Measurements from ENCODE around the gene ZIC5. TPM values are rescaled to one million over a fixed set of nuclear protein-coding genes. Genes with fewer than 3 reads are reported as not detected.

The ZIC5 gene
- total and polyA plus RNA-seq, 9 of the 15 experiments (the other 6 are each of a cell fraction or from before 2014, with no cell fraction given), result 0.57 to 2.0 (median 1.1) TPM

- no peak overlapping the region for H3K9ac ChIP-seq (ENCODE audit: insufficient read depth in 1 of 2, low read depth in 2 of 2, low read length in 2 of 2)
- ATAC-seq (no peak), DNase-seq (ENCODE audit: extremely low read depth in 1 of 4, low spot score in 3 of 4) (no peak), FAIRE-seq (no peak)
- in situ Hi-C loops (cut with MboI) (no loop called here), intact Hi-C loops (cut with micrococcal nuclease) (no loop called here)
- no peak for TF ChIP-seq CBFA2T3 (IDR thresholded peaks at IDR 0.05)
- TF ChIP-seq RBFOX2 (IDR thresholded peaks at IDR 0.05; ENCODE audit: low read depth, low read length), result no peak
- CTCF ChIA-PET (ENCODE audit: low intra/inter-chr PET ratio), result no interaction called here
- no peaks in the 10 kb centered on the region for H3K9me3 ChIP-seq (replicated peaks; ENCODE audit: control insufficient read depth, insufficient read depth, low read depth, low read length)
- H3K27me3 ChIP-seq (ENCODE audit: control insufficient read depth in 2 of 2, insufficient read depth in 2 of 2, low read length in 2 of 2), result no peaks in the 10 kb centered on the region
- H3K4me3 ChIP-seq, result no peak overlapping the region
- H3K4me2 ChIP-seq (ENCODE audit: insufficient read depth, low read length), result no peak overlapping the region
- no TSS peak for BruUV-seq (replicated peaks)
- POLR2A ChIA-PET, result no interaction called here
- H3K4me1 ChIP-seq (replicated peaks in 1 of 2; ENCODE audit: control insufficient read depth in 2 of 2, insufficient read depth in 2 of 2, low read length in 2 of 2), result peaks cover 0 to 38% of the 10 kb centered on the region in 2 experiments; a peak in 3 of 5 replicates
- peaks cover 14% of the 10 kb centered on the region; the same call in 2 of the 3 replicates for H3K79me2 ChIP-seq (ENCODE audit: control insufficient read depth, insufficient read depth, low read length)
- H3K27ac ChIP-seq (ENCODE audit: extremely low read depth, low read depth, low read length), result no peak overlapping the region
- peaks cover 6% of the 10 kb centered on the region; the same call in 1 of the 3 replicates for H3K36me3 ChIP-seq (ENCODE audit: control insufficient read depth, insufficient read depth, low read length)
- H4K20me1 ChIP-seq (replicated peaks; ENCODE audit: control insufficient read depth, insufficient read depth, low read length), result no peaks in the 10 kb centered on the region
- H2AFZ ChIP-seq (ENCODE audit: low read depth, low read length), result no peak overlapping the region
- H3K9me1 ChIP-seq (ENCODE audit: control insufficient read depth, insufficient read depth, low read length), result no peaks in the 10 kb centered on the region
- WGBS (ENCODE audit: insufficient coverage, low coverage, missing lambda C conversion rate), result 77% methylated on average over 6 of the region's 6 CpGs
Observed at GRCh38 chr13:99973808-99974185, 2.2 kb upstream of the ZIC5 start.

- no peaks in the 10 kb centered on the region for H3K9me1 ChIP-seq (ENCODE audit: control insufficient read depth, insufficient read depth, low read length)
- DNase-seq (ENCODE audit: extremely low read depth in 1 of 4, low spot score in 3 of 4) (no peak), FAIRE-seq (no peak), ATAC-seq (no peak)
- H3K4me2 ChIP-seq (ENCODE audit: insufficient read depth, low read length), result no peak overlapping the region
- WGBS (ENCODE audit: insufficient coverage, low coverage, missing lambda C conversion rate), result 66% methylated on average over 11 of the region's 11 CpGs
- no peak overlapping the region for H3K27ac ChIP-seq (ENCODE audit: extremely low read depth, low read depth, low read length)
- ChIA-PET CTCF (ENCODE audit: low intra/inter-chr PET ratio) (no interaction called here), POLR2A (no interaction called here)
- no peak overlapping the region for H2AFZ ChIP-seq (ENCODE audit: low read depth, low read length)
- no peaks in the 10 kb centered on the region for H3K9me3 ChIP-seq (replicated peaks; ENCODE audit: control insufficient read depth, insufficient read depth, low read depth, low read length)
- no peaks in the 10 kb centered on the region for H3K27me3 ChIP-seq (ENCODE audit: control insufficient read depth in 2 of 2, insufficient read depth in 2 of 2, low read length in 2 of 2)
- peaks cover 14% of the 10 kb centered on the region; the same call in 2 of the 3 replicates for H3K79me2 ChIP-seq (ENCODE audit: control insufficient read depth, insufficient read depth, low read length)
- no peak overlapping the region for H3K4me3 ChIP-seq
- H3K36me3 ChIP-seq (ENCODE audit: control insufficient read depth, insufficient read depth, low read length), result peaks cover 6% of the 10 kb centered on the region; the same call in 1 of the 3 replicates
- no peak overlapping the region for H3K9ac ChIP-seq (ENCODE audit: insufficient read depth in 1 of 2, low read depth in 2 of 2, low read length in 2 of 2)
- no TSS peak for BruUV-seq (replicated peaks)
- no peaks in the 10 kb centered on the region for H4K20me1 ChIP-seq (replicated peaks; ENCODE audit: control insufficient read depth, insufficient read depth, low read length)
- in situ Hi-C loops (cut with MboI) (no loop called here), intact Hi-C loops (cut with micrococcal nuclease) (no loop called here)
- H3K4me1 ChIP-seq (replicated peaks in 1 of 2; ENCODE audit: control insufficient read depth in 2 of 2, insufficient read depth in 2 of 2, low read length in 2 of 2), result peaks cover 0 to 43% of the 10 kb centered on the region in 2 experiments; a peak in 3 of 5 replicates
- TF ChIP-seq FOXM1 (IDR thresholded peaks at IDR 0.05; ENCODE audit: low read depth), result no peak
- TF ChIP-seq FOXM1 (CRISPR knock-in tag; IDR thresholded peaks at IDR 0.05; ENCODE audit: low read depth), result no peak
- no peak for TF ChIP-seq CREM (IDR thresholded peaks at IDR 0.05; ENCODE audit: low read depth)
- TF ChIP-seq MEF2D (tag; conservative IDR thresholded peaks at IDR 0.05; ENCODE audit: low read depth), result no peak
- no peak for TF ChIP-seq RBM39 (optimal IDR thresholded peaks at IDR 0.05; ENCODE audit: low read depth, low read length)
- TF ChIP-seq, protein P1, sequence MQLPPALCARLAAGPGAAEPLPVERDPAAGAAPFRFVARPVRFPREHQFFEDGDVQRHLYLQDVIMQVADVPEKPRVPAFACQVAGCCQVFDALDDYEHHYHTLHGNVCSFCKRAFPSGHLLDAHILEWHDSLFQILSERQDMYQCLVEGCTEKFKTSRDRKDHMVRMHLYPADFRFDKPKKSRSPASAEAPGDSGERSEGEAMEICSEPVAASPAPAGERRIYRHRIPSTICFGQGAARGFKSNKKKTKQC (CRISPR knock-in tag; IDR thresholded peaks at IDR 0.05), result no peak
- TF ChIP-seq ZNF274 (IDR thresholded peaks at IDR 0.05; ENCODE audit: borderline replicate concordance, low read depth, low read length), result no peak
- TF ChIP-seq, protein P2, sequence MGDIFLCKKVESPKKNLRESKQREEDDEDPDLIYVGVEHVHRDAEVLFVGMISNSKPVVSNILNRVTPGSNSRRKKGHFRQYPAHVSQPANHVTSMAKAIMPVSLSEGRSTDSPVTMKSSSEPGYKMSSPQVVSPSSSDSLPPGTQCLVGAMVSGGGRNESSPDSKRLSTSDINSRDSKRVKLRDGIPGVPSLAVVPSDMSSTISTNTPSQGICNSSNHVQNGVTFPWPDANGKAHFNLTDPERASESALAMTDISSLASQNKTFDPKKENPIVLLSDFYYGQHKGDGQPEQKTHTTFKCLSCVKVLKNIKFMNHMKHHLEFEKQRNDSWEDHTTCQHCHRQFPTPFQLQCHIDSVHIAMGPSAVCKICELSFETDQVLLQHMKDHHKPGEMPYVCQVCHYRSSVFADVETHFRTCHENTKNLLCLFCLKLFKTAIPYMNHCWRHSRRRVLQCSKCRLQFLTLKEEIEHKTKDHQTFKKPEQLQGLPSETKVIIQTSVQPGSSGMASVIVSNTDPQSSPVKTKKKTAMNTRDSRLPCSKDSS (IDR thresholded peaks at IDR 0.05; ENCODE audit: low read depth, partially characterized antibody), result no peak
- TF ChIP-seq, protein P3, sequence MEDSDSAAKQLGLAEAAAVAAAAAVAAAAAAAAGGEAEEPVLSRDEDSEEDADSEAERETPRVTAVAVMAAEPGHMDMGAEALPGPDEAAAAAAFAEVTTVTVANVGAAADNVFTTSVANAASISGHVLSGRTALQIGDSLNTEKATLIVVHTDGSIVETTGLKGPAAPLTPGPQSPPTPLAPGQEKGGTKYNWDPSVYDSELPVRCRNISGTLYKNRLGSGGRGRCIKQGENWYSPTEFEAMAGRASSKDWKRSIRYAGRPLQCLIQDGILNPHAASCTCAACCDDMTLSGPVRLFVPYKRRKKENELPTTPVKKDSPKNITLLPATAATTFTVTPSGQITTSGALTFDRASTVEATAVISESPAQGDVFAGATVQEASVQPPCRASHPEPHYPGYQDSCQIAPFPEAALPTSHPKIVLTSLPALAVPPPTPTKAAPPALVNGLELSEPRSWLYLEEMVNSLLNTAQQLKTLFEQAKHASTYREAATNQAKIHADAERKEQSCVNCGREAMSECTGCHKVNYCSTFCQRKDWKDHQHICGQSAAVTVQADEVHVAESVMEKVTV (CRISPR knock-in tag; IDR thresholded peaks at IDR 0.05), result no peak
Observed at GRCh38 chr13:99973163-99973807, 1.7 kb upstream of the ZIC5 start.

All from K562 (cell line).